ENCODE measurements around the gene TMEM247.

Gene TMEM247

GRCh38 chr2:46479265-46479664 is at the start of gene TMEM247:
Gene TMEM247, plus strand, starts transcription at chr2:46479565.
- Histone ChIP-seq H3K9me2 (replicated peaks; ENCODE audit: control insufficient read depth, low read length) (no peaks in the 10 kb centered on the region), H3K4me3 (ENCODE audit: low read length) (no peak within 1 kb of the TSS), H3K4me2 (ENCODE audit: low read length) (no peak within 1 kb of the TSS), H3K4me1 (ENCODE audit: control insufficient read depth, low read length) (peaks cover 14% of the 10 kb centered on the region), H3K27me3 (ENCODE audit: control insufficient read depth, low read length) (no peaks in the 10 kb centered on the region), H3F3A (ENCODE audit: control insufficient read depth, insufficient read depth) (no peaks in the 10 kb centered on the region), H3K79me2 (ENCODE audit: control insufficient read depth, low read length) (no peaks in the 10 kb centered on the region), H3K36me3 (ENCODE audit: control insufficient read depth, low read length) (no peaks in the 10 kb centered on the region), H3K9me3 (ENCODE audit: control insufficient read depth, insufficient read depth, low read length) (no peaks in the 10 kb centered on the region), H4K20me1 (ENCODE audit: control insufficient read depth, insufficient read depth, low read depth, low read length) (no peaks in the 10 kb centered on the region), H3K27ac (ENCODE audit: low read depth, low read length) (no peak within 1 kb of the TSS)
- TF ChIP-seq EZH2phosphoT487 (IDR thresholded peaks at IDR 0.05; ENCODE audit: borderline replicate concordance, low read length) = no peak
- no peak for TF ChIP-seq CTCF (IDR thresholded peaks at IDR 0.05; ENCODE audit: low read depth, low read length, poor library complexity, severe bottlenecking)

- Histone ChIP-seq H3K9me3 (ENCODE audit: control insufficient read depth, insufficient read depth, low read length) (no peaks in the 10 kb centered on the region), H4K20me1 (ENCODE audit: control insufficient read depth, insufficient read depth, low read depth, low read length) (no peaks in the 10 kb centered on the region), H3K27ac (ENCODE audit: low read depth, low read length) (no peak overlapping the region), H3K4me2 (ENCODE audit: low read length) (no peak overlapping the region), H3K79me2 (ENCODE audit: control insufficient read depth, low read length) (no peaks in the 10 kb centered on the region), H3K36me3 (ENCODE audit: control insufficient read depth, low read length) (no peaks in the 10 kb centered on the region), H3K27me3 (ENCODE audit: control insufficient read depth, low read length) (peaks cover 12% of the 10 kb centered on the region), H3K9me2 (replicated peaks; ENCODE audit: control insufficient read depth, low read length) (no peaks in the 10 kb centered on the region), H3K4me1 (ENCODE audit: control insufficient read depth, low read length) (no peaks in the 10 kb centered on the region; the same call in 1 of the 2 replicates), H3K4me3 (ENCODE audit: low read length) (no peak overlapping the region), H3F3A (ENCODE audit: control insufficient read depth, insufficient read depth) (no peaks in the 10 kb centered on the region)
- TF ChIP-seq EZH2phosphoT487 (IDR thresholded peaks at IDR 0.05; ENCODE audit: borderline replicate concordance, low read length) = no peak
Observed at GRCh38 chr2:46430413-46430812, 49.0 kb upstream of the TMEM247 start.

GRCh38 chr2:46430992-46431391 is 48.4 kb upstream of the TMEM247 start:
- TF ChIP-seq CTCF (IDR thresholded peaks at IDR 0.05; ENCODE audit: low read depth, low read length, poor library complexity, severe bottlenecking) = no peak
- no peak for TF ChIP-seq EZH2phosphoT487 (IDR thresholded peaks at IDR 0.05; ENCODE audit: borderline replicate concordance, low read length)
- no peaks in the 10 kb centered on the region; the same call in 1 of the 2 replicates for H3K4me1 ChIP-seq (ENCODE audit: control insufficient read depth, low read length)

GRCh38 chr2:46431481-46432235 is 47.7 kb upstream of the TMEM247 start:
- Histone ChIP-seq H3K36me3 (ENCODE audit: control insufficient read depth, low read length) (no peaks in the 10 kb centered on the region), H3K79me2 (ENCODE audit: control insufficient read depth, low read length) (no peaks in the 10 kb centered on the region), H3F3A (ENCODE audit: control insufficient read depth, insufficient read depth) (no peaks in the 10 kb centered on the region), H3K4me2 (ENCODE audit: low read length) (no peak overlapping the region), H3K4me3 (ENCODE audit: low read length) (no peak overlapping the region), H3K27ac (ENCODE audit: low read depth, low read length) (no peak overlapping the region), H4K20me1 (ENCODE audit: control insufficient read depth, insufficient read depth, low read depth, low read length) (no peaks in the 10 kb centered on the region), H3K9me3 (ENCODE audit: control insufficient read depth, insufficient read depth, low read length) (no peaks in the 10 kb centered on the region), H3K4me1 (ENCODE audit: control insufficient read depth, low read length) (no peaks in the 10 kb centered on the region; the same call in 1 of the 2 replicates), H3K9me2 (replicated peaks; ENCODE audit: control insufficient read depth, low read length) (no peaks in the 10 kb centered on the region), H3K27me3 (ENCODE audit: control insufficient read depth, low read length) (peaks cover 19% of the 10 kb centered on the region)
- TF ChIP-seq CTCF (IDR thresholded peaks at IDR 0.05; ENCODE audit: low read depth, low read length, poor library complexity, severe bottlenecking) (no peak), EZH2phosphoT487 (IDR thresholded peaks at IDR 0.05; ENCODE audit: borderline replicate concordance, low read length) (no peak)

More at GRCh38 chr2:46430992-46431391, 48.4 kb upstream of the TMEM247 start:
- Histone ChIP-seq H3K27ac (ENCODE audit: low read depth, low read length) (no peak overlapping the region), H4K20me1 (ENCODE audit: control insufficient read depth, insufficient read depth, low read depth, low read length) (no peaks in the 10 kb centered on the region), H3K79me2 (ENCODE audit: control insufficient read depth, low read length) (no peaks in the 10 kb centered on the region), H3K27me3 (ENCODE audit: control insufficient read depth, low read length) (peaks cover 14% of the 10 kb centered on the region), H3K9me3 (ENCODE audit: control insufficient read depth, insufficient read depth, low read length) (no peaks in the 10 kb centered on the region), H3K36me3 (ENCODE audit: control insufficient read depth, low read length) (no peaks in the 10 kb centered on the region), H3K4me2 (ENCODE audit: low read length) (no peak overlapping the region), H3K4me3 (ENCODE audit: low read length) (no peak overlapping the region), H3F3A (ENCODE audit: control insufficient read depth, insufficient read depth) (no peaks in the 10 kb centered on the region), H3K9me2 (replicated peaks; ENCODE audit: control insufficient read depth, low read length) (no peaks in the 10 kb centered on the region)

Data from DOHH2 (cell line).